ENCODE data around the gene IFFO2. TPM values are rescaled to one million over a fixed set of nuclear protein-coding genes. Genes with fewer than 3 reads are reported as not detected.

Gene IFFO2
- total and polyA plus RNA-seq, 10 of the 15 experiments (the other 5 are each of a cell fraction or from before 2014, with no cell fraction given): 1.2 to 18.4 (median 6.7) TPM

GRCh38 chr1:18868354-18868753 lies 88.1 kb downstream of the IFFO2 start:
- Histone ChIP-seq H3K4me2 (ENCODE audit: control insufficient read depth, insufficient read depth) (no peak overlapping the region), H3K27me3 (replicated peaks in 1 of 2; ENCODE audit: control insufficient read depth in 2 of 2, insufficient read depth in 2 of 2, low read length in 1 of 2) (no peaks in the 10 kb centered on the region; a peak in 2 of 4 replicates), H3K27ac (ENCODE audit: control insufficient read depth, insufficient read depth) (no peak overlapping the region), H3K79me2 (ENCODE audit: control insufficient read depth, insufficient read depth, low read length) (no peaks in the 10 kb centered on the region), H3K9ac (ENCODE audit: control insufficient read depth, insufficient read depth, low read length) (no peak overlapping the region), H3K4me3 (no peak overlapping the region), H2AFZ (ENCODE audit: control insufficient read depth, low read depth, low read length) (no peak overlapping the region), H3K9me3 (replicated peaks; ENCODE audit: control insufficient read depth, insufficient read depth, low read length) (no peaks in the 10 kb centered on the region), H4K20me1 (ENCODE audit: control insufficient read depth, insufficient read depth) (no peaks in the 10 kb centered on the region), H3K4me1 (ENCODE audit: control insufficient read depth, insufficient read depth, low read length) (no peaks in the 10 kb centered on the region), H3K36me3 (ENCODE audit: control insufficient read depth in 2 of 2, insufficient read depth in 2 of 2, low read length in 1 of 2) (no peaks in the 10 kb centered on the region)
- ATAC-seq (no peak), FAIRE-seq (no peak), DNase-seq (ENCODE audit: low read depth, low spot score) (no peak)
- intact Hi-C loops (cut with micrococcal nuclease; ENCODE audit: unreplicated experiment) (no loop called here), in situ Hi-C loops (cut with MboI) (no loop called here)
- TF ChIP-seq ZBTB40 (IDR thresholded peaks at IDR 0.05; ENCODE audit: borderline replicate concordance) (no peak), STAT1 (conservative IDR thresholded peaks at IDR 0.05) (no peak), BMI1 (IDR thresholded peaks at IDR 0.05; ENCODE audit: borderline replicate concordance) (no peak), HSF1 (IDR thresholded peaks at IDR 0.05; ENCODE audit: low read depth, low read length) (no peak), RAD21 (IDR thresholded peaks at IDR 0.05; ENCODE audit: insufficient read depth, low read depth, low read length) (no peak), EZH2 (IDR thresholded peaks at IDR 0.05; ENCODE audit: borderline replicate concordance, control insufficient read depth, low read depth, low read length) (no peak), RB1 (IDR thresholded peaks at IDR 0.05; ENCODE audit: borderline replicate concordance) (no peak), NRF1 (conservative IDR thresholded peaks at IDR 0.05; ENCODE audit: low read depth, low read length) (no peak), TAF1 (IDR thresholded peaks at IDR 0.05; ENCODE audit: borderline replicate concordance, low read depth, low read length) (no peak), WRNIP1 (IDR thresholded peaks at IDR 0.05; ENCODE audit: borderline replicate concordance, low read depth, low read length) (no peak)
- ChIA-PET RAD21 (ENCODE audit: unreplicated experiment) (no interaction called here), SMC1A (ENCODE audit: uncharacterized antibody, unreplicated experiment) (no interaction called here), CTCF (interaction anchor here (0.6 to 1.0 kb wide), 2 partner anchors 39 to 1387 kb away, joined by 3 read pairs; no protein-coding TSS in a partner anchor), POLR2A (no interaction called here)
- WGBS (ENCODE audit: insufficient coverage, insufficient replicate concordance, low lambda C conversion rate, missing lambda C conversion rate): 42% methylated on average over 5 of the region's 5 CpGs
- no TSS peak for BruUV-seq (replicated peaks)

Measured in GM12878 (cell line).